Testis (tissue), 2 donors: ENCODE data around the gene SLC22A2.

ENCODE experiments used
- POLR2A ChIP-seq: fragments of 450-650 bp; IDR thresholded peaks from one replicate; pipeline ENCODE4 v1.6.1; 2017; ENCODE audit warnings: antibody characterized with exemption, mild to moderate bottlenecking, moderate library complexity
- TF ChIP-seq, protein P1 (sequence below), 3 experiments: fragments of 450-650 bp in 2 of 3; fragments of 200-600 bp in 1 of 3; sonication (generic) in 1 of 3; IDR thresholded peaks; one replicate each; pipeline ENCODE4 v1.5.1; 2016 to 2019; ENCODE audit warnings: antibody characterized with exemption in 3 of 3, mild to moderate bottlenecking in 2 of 3, moderate library complexity in 1 of 3

DNA sequence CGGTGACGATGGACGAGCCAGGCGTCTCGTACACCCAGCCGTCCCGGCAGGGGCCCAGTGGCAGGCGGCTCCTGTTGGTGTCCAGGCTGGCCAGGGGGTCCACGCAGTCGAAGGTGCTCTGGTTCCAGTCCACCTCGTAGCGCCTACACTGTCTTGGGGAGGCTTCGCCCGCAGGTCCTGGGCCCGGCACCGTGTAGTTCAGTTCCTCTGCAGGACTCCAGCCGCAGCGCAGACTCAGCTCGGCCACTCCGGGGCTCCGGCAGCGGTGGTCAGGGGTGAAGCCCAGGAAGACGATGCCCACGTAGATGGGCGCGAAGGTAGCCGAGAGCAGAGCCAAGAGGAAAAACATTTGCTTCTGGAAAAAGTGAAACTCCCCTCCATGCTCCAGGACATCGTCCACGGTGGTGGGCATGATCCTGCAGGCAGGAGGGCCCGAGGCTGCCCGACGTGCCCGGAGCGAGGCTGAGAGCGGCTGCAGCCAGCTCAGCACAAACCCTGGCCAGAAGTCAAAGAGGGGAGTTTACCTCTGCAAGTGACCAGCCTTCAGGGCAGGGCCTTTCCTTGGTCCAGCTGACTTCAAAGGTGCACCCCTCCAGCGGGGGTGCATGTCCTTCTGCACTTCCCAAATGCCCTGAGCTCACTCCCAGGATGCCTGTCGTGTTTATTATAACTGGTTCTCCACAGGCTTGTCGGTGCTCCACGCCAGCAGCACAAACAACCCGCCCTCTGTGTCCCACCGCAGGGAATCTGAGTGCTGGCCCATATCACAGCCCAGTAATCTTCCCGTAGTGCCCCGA, at the start of gene SLC22A2:
- no peak for TF ChIP-seq POLR2A
- TF ChIP-seq, protein P1, sequence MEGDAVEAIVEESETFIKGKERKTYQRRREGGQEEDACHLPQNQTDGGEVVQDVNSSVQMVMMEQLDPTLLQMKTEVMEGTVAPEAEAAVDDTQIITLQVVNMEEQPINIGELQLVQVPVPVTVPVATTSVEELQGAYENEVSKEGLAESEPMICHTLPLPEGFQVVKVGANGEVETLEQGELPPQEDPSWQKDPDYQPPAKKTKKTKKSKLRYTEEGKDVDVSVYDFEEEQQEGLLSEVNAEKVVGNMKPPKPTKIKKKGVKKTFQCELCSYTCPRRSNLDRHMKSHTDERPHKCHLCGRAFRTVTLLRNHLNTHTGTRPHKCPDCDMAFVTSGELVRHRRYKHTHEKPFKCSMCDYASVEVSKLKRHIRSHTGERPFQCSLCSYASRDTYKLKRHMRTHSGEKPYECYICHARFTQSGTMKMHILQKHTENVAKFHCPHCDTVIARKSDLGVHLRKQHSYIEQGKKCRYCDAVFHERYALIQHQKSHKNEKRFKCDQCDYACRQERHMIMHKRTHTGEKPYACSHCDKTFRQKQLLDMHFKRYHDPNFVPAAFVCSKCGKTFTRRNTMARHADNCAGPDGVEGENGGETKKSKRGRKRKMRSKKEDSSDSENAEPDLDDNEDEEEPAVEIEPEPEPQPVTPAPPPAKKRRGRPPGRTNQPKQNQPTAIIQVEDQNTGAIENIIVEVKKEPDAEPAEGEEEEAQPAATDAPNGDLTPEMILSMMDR (IDR thresholded peaks at IDR 0.05): no peak
